Right cardiac atrium (tissue), 5 donors: ENCODE results near the gene SMIM5. TPM values are rescaled to one million over a fixed set of nuclear protein-coding genes. Genes with fewer than 3 reads are reported as not detected.

Experiments used
- ATAC-seq, 2 donors: fragments of 200-7000 bp; cut with Tn5 transposase; one replicate each; pipeline versions ENCODE4 v1.8.0 to v1.9.1; 2020; ENCODE audit warnings: moderate library complexity in 2 of 2, mild to moderate bottlenecking in 1 of 2
- DNase-seq, 3 donors: peaks; one replicate each; pipeline ENCODE4 v3.0.0-alpha.2; 2020
- H3K27ac ChIP-seq: one replicate; pipeline ENCODE4 v1.5.1; 2013; ENCODE audit warnings: mild to moderate bottlenecking, low read length, control low read depth, moderate library complexity
- H3K27me3 ChIP-seq: one replicate; pipeline ENCODE4 v1.6.1; 2013; ENCODE audit not compliant: control insufficient read depth, insufficient read depth
- H3K4me1 ChIP-seq: one replicate; pipeline ENCODE4 v1.6.1; 2013; ENCODE audit warnings: low read length; ENCODE audit not compliant: control insufficient read depth, insufficient read depth
- H3K4me3 ChIP-seq: one replicate; pipeline ENCODE4 v1.5.1; 2013; ENCODE audit warnings: low read length, control low read depth
- H3K9me3 ChIP-seq: one replicate; pipeline ENCODE4 v1.6.1; 2013; ENCODE audit warnings: low read length; ENCODE audit not compliant: control insufficient read depth
- whole genome bisulfite sequencing: extraction: QIAGEN DNeasy Blood & Tissue Kit; methylation state at CpG from one replicate; pipeline ENCODE4 v1.1.7; 2013; 5-methylcytosine and 5-hydroxymethylcytosine counted together
- intact Hi-C, 4 donors: fragments of 100-400 bp; cut with DNase I; formaldehyde crosslinking; loops; one replicate each; pipeline versions ENCODE4 v1.11.0 to v1.14.0; 2022 to 2023
- polyA plus RNA-seq: library from polyadenylated mRNA; stranded (reverse); fragments of 200-250 nt; gene quantifications from one replicate; pipeline ENCODE4 v1.2.3, GENCODE V29; 2013
- total RNA-seq, 4 donors: library from RNA; stranded (reverse); fragmentation: NEBNext Ultra II Directional; extraction: Animal tissue kit (Norgen Biotek cat#: 25700); gene quantifications; one replicate each; pipeline ENCODE4 v1.2.1, GENCODE V29; 2021
- donor health status: healthy with polysubstance abuse.
- donor health status: DM: no; HTN: yes; CAD: no.
- donor health status: DM: no; HTN: no; CAD: no.
- donor health status: DM: no; HTN: yes; CAD: no; lungs with severe emphysema.
- donor health status: DM: yes; HTN: yes; CAD: no.

Gene SMIM5
- total and polyA plus RNA-seq, 5 donors = 6.9 to 13.5 (median 10.7) TPM

DNA sequence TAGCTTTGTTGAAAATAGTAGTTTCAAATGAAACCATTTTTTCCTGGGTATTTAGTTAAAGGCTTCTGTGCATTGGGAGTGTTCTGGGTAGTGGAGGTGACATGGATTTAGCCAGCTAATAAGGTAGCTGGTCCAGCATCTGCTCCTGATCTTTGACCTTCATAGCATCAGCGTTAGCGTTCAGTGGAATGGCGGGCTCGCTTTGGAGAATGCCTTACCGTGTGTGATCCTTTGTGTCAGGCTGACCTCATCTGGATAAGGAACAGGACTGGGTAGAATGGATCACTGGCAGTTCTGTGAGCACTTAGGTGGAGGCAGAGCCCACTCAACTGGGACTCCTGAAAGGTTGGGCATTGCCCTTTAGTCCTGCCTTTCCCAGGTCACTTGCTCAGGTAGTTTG, 37.6 kb downstream of the SMIM5 start:
- Histone ChIP-seq H3K27ac (no peak overlapping the region), H3K9me3 (no peaks in the 10 kb centered on the region), H3K27me3 (no peaks in the 10 kb centered on the region), H3K4me3 (no peak overlapping the region), H3K4me1 (no peaks in the 10 kb centered on the region)
- 66% methylated on average over 5 of the region's 5 CpGs for WGBS
- ATAC-seq (no peak), DNase-seq (no peak)
- intact Hi-C loops = no loop called here

DNA sequence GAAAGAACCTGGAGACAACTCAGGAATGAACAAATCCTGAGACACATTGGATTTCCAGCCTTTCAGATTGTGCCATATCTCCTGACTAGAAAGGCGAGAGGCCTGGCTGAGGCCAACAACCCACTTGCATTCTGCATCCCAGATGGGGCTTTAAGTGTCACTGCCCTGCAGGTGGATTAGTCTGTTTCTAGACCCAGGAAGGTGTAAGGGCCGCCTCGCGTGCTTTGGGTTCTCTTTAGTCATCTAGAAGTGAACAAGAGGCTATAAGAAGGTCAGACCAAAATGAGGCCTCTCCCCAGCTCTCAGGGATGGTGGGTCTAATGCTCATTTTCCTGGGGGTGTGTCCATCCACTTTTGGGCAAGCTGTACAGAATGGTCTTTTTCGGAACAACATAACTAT, 38.8 kb downstream of the SMIM5 start:
- no peaks in the 10 kb centered on the region for H3K4me1 ChIP-seq
- no peak for ATAC-seq
- no peaks in the 10 kb centered on the region for H3K9me3 ChIP-seq
- intact Hi-C loops = no loop called here
- H3K27me3 ChIP-seq = no peaks in the 10 kb centered on the region
- 92% methylated on average over 5 of the region's 5 CpGs for WGBS
- H3K4me3 ChIP-seq = no peak overlapping the region
- H3K27ac ChIP-seq = no peak overlapping the region
- no peak for DNase-seq

GRCh38 chr17:75673487-75673886, 40.3 kb downstream of the SMIM5 start:
- Histone ChIP-seq H3K27ac (no peak overlapping the region), H3K27me3 (no peaks in the 10 kb centered on the region), H3K9me3 (no peaks in the 10 kb centered on the region), H3K4me1 (no peaks in the 10 kb centered on the region), H3K4me3 (no peak overlapping the region)
- intact Hi-C loops = no loop called here
- ATAC-seq (no peak), DNase-seq (no peak)
- WGBS = 72% methylated on average over 4 of the region's 4 CpGs

- no peaks in the 10 kb centered on the region for H3K9me3 ChIP-seq
- no peak for ATAC-seq
- DNase-seq = no peak
Measured at GRCh38 chr17:75676461-75676860, 43.2 kb downstream of the SMIM5 start.

DNA sequence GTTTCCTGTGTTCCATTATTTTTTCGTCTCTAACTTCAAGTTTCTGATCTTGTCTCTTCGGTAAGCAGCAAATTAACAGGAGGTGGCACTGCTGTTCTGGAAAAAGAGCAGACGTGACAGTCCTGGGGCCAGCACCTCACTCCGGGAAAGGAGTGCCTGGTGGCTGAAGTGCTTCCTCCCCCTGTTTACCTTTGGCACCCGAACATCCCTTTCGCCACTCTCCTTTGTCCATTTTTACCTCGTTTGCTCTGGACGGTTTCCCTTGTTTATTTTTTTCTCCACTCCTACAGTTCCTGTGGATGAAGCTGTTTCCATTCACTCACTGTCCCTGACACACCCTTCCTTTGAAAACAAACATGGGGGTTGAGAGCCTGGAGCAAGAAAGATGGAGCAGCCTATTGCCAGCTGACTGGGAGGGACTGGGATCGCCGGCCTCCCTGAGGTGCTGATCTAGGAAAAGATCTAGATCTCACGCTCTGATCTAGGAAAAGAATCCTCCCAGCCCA, 46.5 kb downstream of the SMIM5 start:
- Histone ChIP-seq H3K9me3 (no peaks in the 10 kb centered on the region), H3K27ac (peak overlapping the region; percentile 56), H3K4me1 (peaks cover 6% of the 10 kb centered on the region), H3K27me3 (no peaks in the 10 kb centered on the region), H3K4me3 (no peak overlapping the region)
- ATAC-seq (peak; percentile 84 to 94), DNase-seq (peak; percentile 66 to 75 (median 67))
- intact Hi-C loops = loop anchor here in 3 of 4 donors (2.0 to 5.0 kb wide), 2 partner anchors 63 to 69 kb away; no protein-coding TSS in a partner anchor
- WGBS = 53% methylated on average over 11 of the region's 11 CpGs

More at GRCh38 chr17:75676461-75676860, 43.2 kb downstream of the SMIM5 start:
- Histone ChIP-seq H3K27ac (no peak overlapping the region), H3K4me1 (no peaks in the 10 kb centered on the region), H3K27me3 (no peaks in the 10 kb centered on the region), H3K4me3 (no peak overlapping the region)
- WGBS = 65% methylated on average over 3 of the region's 3 CpGs
- intact Hi-C loops = no loop called here

DNA sequence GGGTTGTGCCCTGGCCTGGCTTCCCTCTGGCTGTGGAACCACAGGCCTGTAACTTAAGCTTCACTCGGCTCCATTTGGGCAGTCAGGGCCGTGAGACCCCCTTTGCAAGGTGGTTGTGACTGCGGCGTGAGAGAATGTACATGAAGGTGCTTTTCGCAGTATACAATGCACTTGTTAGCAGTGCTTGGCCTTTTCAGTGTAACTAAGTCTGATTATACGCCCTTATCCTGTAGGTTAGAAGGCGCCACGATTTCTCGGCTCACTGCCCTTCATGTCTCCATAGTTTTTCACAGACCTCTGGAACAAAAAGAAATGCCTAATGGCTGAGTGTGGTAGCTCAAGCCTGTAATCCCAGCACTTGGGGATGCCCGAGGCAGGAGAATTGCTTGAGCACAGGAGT, 47.2 kb downstream of the SMIM5 start:
- ATAC-seq = peak in 1 of 2 donors; percentile 5
- Histone ChIP-seq H3K9me3 (no peaks in the 10 kb centered on the region), H3K27ac (peak overlapping the region; percentile 36), H3K27me3 (no peaks in the 10 kb centered on the region), H3K4me3 (no peak overlapping the region), H3K4me1 (peaks cover 10% of the 10 kb centered on the region)
- DNase-seq = no peak
- intact Hi-C loops = loop anchor here in 1 of 4 donors (5.0 kb wide), 1 partner anchor 62 kb away; no protein-coding TSS in a partner anchor
- 90% methylated on average over 10 of the region's 10 CpGs for WGBS

DNA sequence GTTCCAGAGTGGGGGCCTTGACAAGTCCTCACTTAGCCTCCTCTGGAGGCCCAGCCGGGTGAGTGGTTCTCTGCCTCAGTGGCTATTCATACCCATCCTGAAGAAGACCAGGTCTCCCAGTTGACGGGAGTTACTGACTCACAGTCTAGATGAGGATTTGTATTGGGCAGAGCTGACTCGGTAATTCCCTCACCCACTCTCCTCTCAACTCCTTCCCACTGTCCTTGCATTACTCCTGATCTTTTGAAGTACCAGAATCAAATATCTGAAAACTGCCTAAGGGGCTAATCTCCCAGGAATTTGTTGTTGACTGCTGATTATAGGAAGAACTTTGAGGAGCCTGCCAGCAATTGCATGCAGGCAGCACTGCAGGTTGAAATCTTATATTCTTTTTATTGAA, 48.1 kb downstream of the SMIM5 start:
- Histone ChIP-seq H3K9me3 (no peaks in the 10 kb centered on the region), H3K4me1 (peaks cover 13% of the 10 kb centered on the region), H3K4me3 (no peak overlapping the region), H3K27me3 (no peaks in the 10 kb centered on the region), H3K27ac (no peak overlapping the region)
- DNase-seq = no peak
- intact Hi-C loops = loop anchor here in 1 of 4 donors (5.0 kb wide), 1 partner anchor 61 kb away; no protein-coding TSS in a partner anchor
- WGBS = 80% methylated on average over 3 of the region's 3 CpGs
- ATAC-seq = no peak

DNA sequence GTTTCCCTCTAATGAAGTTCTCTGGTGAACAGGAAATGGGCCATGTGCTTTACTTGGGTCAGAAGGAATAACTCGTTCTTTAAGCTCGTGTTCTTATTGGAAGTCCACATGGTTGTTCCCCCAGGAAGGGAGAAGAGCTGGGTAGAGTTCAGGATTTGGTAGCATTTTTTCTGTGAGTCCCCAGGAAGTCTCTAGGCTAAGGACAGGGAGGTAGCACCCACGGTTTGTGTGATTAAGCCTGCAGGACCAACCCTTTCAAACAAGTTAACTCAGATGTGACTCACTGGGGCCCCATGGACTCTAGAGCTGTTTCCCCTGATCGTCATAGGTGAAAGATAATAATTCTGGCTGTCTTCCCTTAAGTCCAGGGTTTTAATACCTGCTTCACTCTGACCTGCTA, 50.3 kb downstream of the SMIM5 start:
- DNase-seq = no peak
- Histone ChIP-seq H3K4me1 (peaks cover 24% of the 10 kb centered on the region), H3K4me3 (no peak overlapping the region), H3K27ac (no peak overlapping the region), H3K9me3 (no peaks in the 10 kb centered on the region), H3K27me3 (no peaks in the 10 kb centered on the region)
- ATAC-seq = no peak
- intact Hi-C loops = loop anchor here in 1 of 4 donors (5.0 kb wide), 1 partner anchor 59 kb away; no protein-coding TSS in a partner anchor
- whole genome bisulfite sequencing = 79% methylated on average over 4 of the region's 4 CpGs

DNA sequence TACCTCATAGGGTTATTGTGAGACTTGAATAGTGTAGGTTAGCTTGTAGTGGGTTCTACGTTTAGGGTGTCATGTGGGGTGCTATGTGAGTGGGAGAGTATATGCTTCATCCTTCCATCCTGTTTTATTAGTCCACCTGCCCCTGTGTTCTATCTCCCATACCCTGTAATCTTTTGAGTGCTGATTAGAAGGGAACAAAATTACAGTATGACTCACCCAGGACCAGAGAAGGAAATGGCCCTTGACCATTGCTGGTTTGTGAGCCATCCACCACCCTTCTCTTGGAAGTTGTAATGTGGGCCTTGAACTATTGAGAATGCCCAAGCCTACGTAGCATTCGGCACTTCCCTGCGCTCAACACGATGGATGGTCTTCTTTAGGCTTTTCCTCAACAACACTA, 51.0 kb downstream of the SMIM5 start:
- no peaks in the 10 kb centered on the region for H3K27me3 ChIP-seq
- H3K4me3 ChIP-seq = no peak overlapping the region
- no peaks in the 10 kb centered on the region for H3K9me3 ChIP-seq
- intact Hi-C loops = loop anchor here in 1 of 4 donors (5.0 kb wide), 1 partner anchor 58 kb away; no protein-coding TSS in a partner anchor
- no peak for ATAC-seq
- H3K27ac ChIP-seq = no peak overlapping the region
- DNase-seq = no peak
- H3K4me1 ChIP-seq = peaks cover 24% of the 10 kb centered on the region
- 95% methylated on average over 5 of the region's 5 CpGs for WGBS

DNA sequence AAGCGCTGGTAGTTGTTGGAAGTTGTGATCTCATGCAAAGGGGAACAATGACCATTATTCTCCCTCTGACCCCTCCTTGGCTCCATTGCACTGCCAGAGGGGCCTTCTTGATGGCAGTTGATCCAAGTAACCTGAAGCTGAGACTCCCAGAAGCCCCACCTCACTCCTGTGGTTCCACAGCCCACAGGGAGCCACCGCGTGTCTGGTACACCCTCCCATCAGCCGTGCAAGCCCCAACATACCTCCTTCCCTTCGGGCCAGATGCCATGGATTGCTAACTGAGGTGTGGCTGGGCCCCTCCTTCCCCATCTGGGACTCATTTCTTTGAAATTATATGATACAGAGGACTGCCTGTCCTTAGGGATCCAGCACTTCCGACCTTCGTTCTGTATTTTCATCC, 51.7 kb downstream of the SMIM5 start:
- intact Hi-C loops = loop anchor here in 1 of 4 donors (5.0 kb wide), 1 partner anchor 57 kb away; no protein-coding TSS in a partner anchor
- no peaks in the 10 kb centered on the region for H3K27me3 ChIP-seq
- H3K4me3 ChIP-seq = no peak overlapping the region
- peaks cover 24% of the 10 kb centered on the region for H3K4me1 ChIP-seq
- no peak overlapping the region for H3K27ac ChIP-seq
- WGBS = 80% methylated on average over 7 of the region's 7 CpGs
- ATAC-seq = no peak
- no peak for DNase-seq
- H3K9me3 ChIP-seq = no peaks in the 10 kb centered on the region

DNA sequence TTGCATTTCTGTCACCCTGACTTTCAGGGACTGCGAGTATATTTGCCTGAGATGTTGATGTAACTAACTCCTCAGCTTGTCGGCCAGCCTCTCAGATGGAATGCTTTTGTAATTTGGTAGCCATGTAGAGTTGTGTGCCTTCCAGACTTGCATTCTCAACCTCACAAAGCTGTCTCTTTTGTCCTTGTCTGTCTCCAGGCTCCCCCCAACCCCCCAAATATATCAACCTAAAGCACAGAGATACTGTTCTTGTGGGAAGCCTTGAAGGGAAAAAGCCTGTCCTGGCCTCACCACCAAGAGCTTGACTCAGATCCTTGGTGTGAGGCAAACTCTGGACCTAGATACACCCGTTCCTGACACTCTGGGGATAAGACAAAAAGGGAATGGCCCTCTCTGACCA, 52.3 kb downstream of the SMIM5 start:
- intact Hi-C loops = no loop called here
- no peaks in the 10 kb centered on the region for H3K9me3 ChIP-seq
- ATAC-seq (no peak), DNase-seq (no peak)
- peaks cover 24% of the 10 kb centered on the region for H3K4me1 ChIP-seq
- H3K27ac ChIP-seq = peak overlapping the region; percentile 39
- H3K4me3 ChIP-seq = no peak overlapping the region
- WGBS = 62% methylated on average over 3 of the region's 3 CpGs
- H3K27me3 ChIP-seq = no peaks in the 10 kb centered on the region
